ENCODE measurements around the gene CD3E.
"Not testable (repeated sequence)": the region's sequence is repeated elsewhere in the genome, so short reads cannot be mapped to it uniquely, and the experiment has no call there.

The CD3E gene

GRCh38 chr11:118290923-118291322 lies 13.6 kb upstream of the CD3E start:
- DNase-seq (ENCODE audit: low read depth), result no peak

- no peak for DNase-seq (ENCODE audit: low read depth)
These were observed 12.9 kb upstream of the CD3E start for GRCh38 chr11:118291477-118292135.

GRCh38 chr11:118294053-118294452 lies 10.5 kb upstream of the CD3E start:
- no peak for DNase-seq (ENCODE audit: low read depth)

GRCh38 chr11:118295199-118295598 lies 9.3 kb upstream of the CD3E start:
- no peak for DNase-seq (ENCODE audit: low read depth)

- DNase-seq (ENCODE audit: low read depth), result no peak
These were observed 8.6 kb upstream of the CD3E start for GRCh38 chr11:118295815-118296454.

GRCh38 chr11:118301600-118302195 lies 2.8 kb upstream of the CD3E start:
- DNase-seq (ENCODE audit: low read depth), result no peak

- DNase-seq (ENCODE audit: low read depth), result no peak
These were observed 333 bp upstream of the CD3E start for GRCh38 chr11:118304227-118304567.

GRCh38 chr11:118305726-118306125 lies 1.2 kb downstream of the CD3E start:
- no peak for DNase-seq (ENCODE audit: low read depth)

- DNase-seq (ENCODE audit: low read depth), result no peak
These were observed 2.0 kb downstream of the CD3E start for GRCh38 chr11:118306556-118306955.

GRCh38 chr11:118308995-118309528 lies 4.5 kb downstream of the CD3E start:
- DNase-seq (ENCODE audit: low read depth), result not testable (repeated sequence)

GRCh38 chr11:118310271-118310670 lies 5.7 kb downstream of the CD3E start:
- no peak for DNase-seq (ENCODE audit: low read depth)

- no peak for DNase-seq (ENCODE audit: low read depth)
These were observed 6.4 kb downstream of the CD3E start for GRCh38 chr11:118310781-118311485.

GRCh38 chr11:118311518-118311917 lies 7.0 kb downstream of the CD3E start:
- DNase-seq (ENCODE audit: low read depth), result no peak

- no peak for DNase-seq (ENCODE audit: low read depth)
These were observed 7.8 kb downstream of the CD3E start for GRCh38 chr11:118312328-118312727.

GRCh38 chr11:118313242-118313641 lies 8.7 kb downstream of the CD3E start:
- no peak for DNase-seq (ENCODE audit: low read depth)

- DNase-seq (ENCODE audit: low read depth), result no peak
These were observed 10.5 kb downstream of the CD3E start for GRCh38 chr11:118314988-118315411.

GRCh38 chr11:118318124-118318523 lies 13.6 kb downstream of the CD3E start:
- no peak for DNase-seq (ENCODE audit: low read depth)

- DNase-seq (ENCODE audit: low read depth), result no peak
These were observed 14.2 kb downstream of the CD3E start for GRCh38 chr11:118318581-118319336.

GRCh38 chr11:118319337-118319707 lies 14.8 kb downstream of the CD3E start:
- no peak for DNase-seq (ENCODE audit: low read depth)

- no peak for DNase-seq (ENCODE audit: low read depth)
These were observed 16.0 kb downstream of the CD3E start for GRCh38 chr11:118320515-118320914.

- DNase-seq (ENCODE audit: low read depth), result no peak
These were observed 17.0 kb downstream of the CD3E start for GRCh38 chr11:118321386-118322082.

Data from GM04503 (cell line).